ENCODE data around the gene DNER. TPM values are rescaled to one million over a fixed set of nuclear protein-coding genes. Genes with fewer than 3 reads are reported as not detected.

Gene DNER
- polyA plus RNA-seq, 1 of the 3 experiments (the other 2 are of a cell fraction): 1.4 TPM

GRCh38 chr2:229718057-229718456 is 3.7 kb upstream of the DNER start:
- no peaks in the 10 kb centered on the region for H3F3A ChIP-seq (replicated peaks; ENCODE audit: insufficient read depth)
- ChIA-PET CTCF (interaction anchor here (1.4 kb wide), 1 partner anchor 14 kb away, joined by 3 read pairs; no protein-coding TSS in a partner anchor), POLR2A (no interaction called here)
- no peak overlapping the region for H3K4me2 ChIP-seq
- WGBS (ENCODE audit: low lambda C conversion rate): 10% methylated on average over 2 of the region's 2 CpGs
- H4K20me1 ChIP-seq (ENCODE audit: insufficient read depth): no peaks in the 10 kb centered on the region
- no peaks in the 10 kb centered on the region for H3K9me2 ChIP-seq
- no peak for TF ChIP-seq PBX3 (IDR thresholded peaks at IDR 0.05)
- TF ChIP-seq REST (IDR thresholded peaks at IDR 0.05; ENCODE audit: low read depth, low read length): no peak
- TF ChIP-seq EZH2phosphoT487 (IDR thresholded peaks at IDR 0.05; ENCODE audit: borderline replicate concordance, low read depth): no peak
- TF ChIP-seq USF1 (IDR thresholded peaks at IDR 0.05; ENCODE audit: borderline replicate concordance, low read depth): no peak
- no peak for TF ChIP-seq TCF12 (IDR thresholded peaks at IDR 0.05)
- no peak for TF ChIP-seq MXI1 (IDR thresholded peaks at IDR 0.05; ENCODE audit: low read depth, low read length)
- no peak for TF ChIP-seq FOXJ3 (CRISPR knock-in tag; IDR thresholded peaks at IDR 0.05)
- no peak for TF ChIP-seq MAX (IDR thresholded peaks at IDR 0.05; ENCODE audit: low read depth)
- no peak for TF ChIP-seq CHD2 (IDR thresholded peaks at IDR 0.05; ENCODE audit: low read length, partially characterized antibody)
- no peak for TF ChIP-seq CTCF (IDR thresholded peaks at IDR 0.05)
- no peak for TF ChIP-seq RCOR1 (IDR thresholded peaks at IDR 0.05; ENCODE audit: low read length)
- TF ChIP-seq RFX5 (IDR thresholded peaks at IDR 0.05; ENCODE audit: low read length): no peak
- no peak for TF ChIP-seq USF2 (IDR thresholded peaks at IDR 0.05; ENCODE audit: borderline replicate concordance, low read depth, low read length)
- TF ChIP-seq TEAD4 (IDR thresholded peaks at IDR 0.05; ENCODE audit: borderline replicate concordance, insufficient read depth): no peak
- no peak for TF ChIP-seq SMC3 (IDR thresholded peaks at IDR 0.05; ENCODE audit: low read depth, low read length)
- no peak for TF ChIP-seq ELF1 (IDR thresholded peaks at IDR 0.05)
- no peak for TF ChIP-seq YY1 (IDR thresholded peaks at IDR 0.05; ENCODE audit: low read depth)
- TF ChIP-seq GABPA (IDR thresholded peaks at IDR 0.05; ENCODE audit: low read depth): no peak
- H2AFZ ChIP-seq (ENCODE audit: low read depth): no peak overlapping the region
- no peaks in the 10 kb centered on the region for H3K9me3 ChIP-seq
- H3K27ac ChIP-seq (ENCODE audit: low read depth in 2 of 2, low read length in 1 of 2): no peak overlapping the region
- H3K27me3 ChIP-seq (ENCODE audit: insufficient read depth): peaks cover 19% of the 10 kb centered on the region; the same call in 1 of the 2 replicates
- no peak overlapping the region for H3K9ac ChIP-seq
- no peaks in the 10 kb centered on the region for H3K79me2 ChIP-seq (ENCODE audit: insufficient read depth)
- H3K4me3 ChIP-seq (ENCODE audit: low read depth in 2 of 2, low read length in 1 of 2): no peak overlapping the region
- no peaks in the 10 kb centered on the region for H3K36me3 ChIP-seq (replicated peaks in 1 of 2; ENCODE audit: control insufficient read depth in 1 of 2, insufficient read depth in 2 of 2, low read length in 1 of 2)
- DNase-seq: no peak
- H3K4me1 ChIP-seq (ENCODE audit: control insufficient read depth in 1 of 2, insufficient read depth in 2 of 2, low read depth in 1 of 2, low read length in 1 of 2): peaks cover 0 to 20% of the 10 kb centered on the region in 2 experiments; a peak in 2 of 4 replicates
